ENCODE results near the gene AJUBA.

Gene AJUBA

GRCh38 chr14:22980672-22981089, 1.7 kb downstream of the AJUBA start:
- Histone ChIP-seq H3K4me1 (peaks cover 8 to 62% (median 45%) of the 10 kb centered on the region in 4 donors), H3K27ac (peak overlapping the region; percentile 84 to 87)
- intact Hi-C loops (cut with DNase I; ENCODE audit: low total_unique reads) = loop anchor here (5.0 kb wide), 1 partner anchor 138 kb away; no protein-coding TSS in a partner anchor

GRCh38 chr14:22979748-22980392, 2.5 kb downstream of the AJUBA start:
- TF ChIP-seq CTCF (IDR thresholded peaks at IDR 0.05) = no peak
- Histone ChIP-seq H3K27me3 (no peaks in the 10 kb centered on the region), H3K9me3 (no peaks in the 10 kb centered on the region), H3K27ac (peak overlapping the region; percentile 84 to 87), H3K36me3 (no peaks in the 10 kb centered on the region), H3K4me1 (peaks cover 8 to 62% (median 45%) of the 10 kb centered on the region in 4 donors), H3K4me3 (peak overlapping the region; percentile 61 to 93)
- intact Hi-C loops (cut with DNase I; ENCODE audit: low total_unique reads) = loop anchor here (5.0 kb wide), 1 partner anchor 138 kb away; no protein-coding TSS in a partner anchor
- no peak for DNase-seq

More at GRCh38 chr14:22980672-22981089, 1.7 kb downstream of the AJUBA start:
- H3K9me3 ChIP-seq = no peaks in the 10 kb centered on the region
- peak overlapping the region; percentile 61 to 93 for H3K4me3 ChIP-seq
- H3K36me3 ChIP-seq = no peaks in the 10 kb centered on the region
- peak in 1 of 2 donors; percentile 73 for DNase-seq
- no peaks in the 10 kb centered on the region for H3K27me3 ChIP-seq
- no peak for TF ChIP-seq CTCF (IDR thresholded peaks at IDR 0.05)

- Histone ChIP-seq H3K9me3 (no peaks in the 10 kb centered on the region), H3K4me3 (no peak overlapping the region), H3K27me3 (no peaks in the 10 kb centered on the region), H3K4me1 (peaks cover 8 to 62% (median 48%) of the 10 kb centered on the region in 4 donors), H3K36me3 (peaks cover 0 to 7% (median 0%) of the 10 kb centered on the region in 3 donors), H3K27ac (peak overlapping the region; percentile 84 to 87)
- intact Hi-C loops (cut with DNase I; ENCODE audit: low total_unique reads) = no loop called here
- DNase-seq = no peak
- TF ChIP-seq CTCF (IDR thresholded peaks at IDR 0.05) = no peak
Measured at GRCh38 chr14:22978981-22979671, 3.2 kb downstream of the AJUBA start.

- no peak for DNase-seq
- Histone ChIP-seq H3K36me3 (peaks cover 0 to 13% (median 0%) of the 10 kb centered on the region in 3 donors), H3K27ac (peak overlapping the region; percentile 84 to 87), H3K4me3 (no peak overlapping the region), H3K4me1 (peaks cover 8 to 63% (median 46%) of the 10 kb centered on the region in 4 donors), H3K27me3 (no peaks in the 10 kb centered on the region), H3K9me3 (no peaks in the 10 kb centered on the region)
- no peak for TF ChIP-seq CTCF (IDR thresholded peaks at IDR 0.05)
- intact Hi-C loops (cut with DNase I; ENCODE audit: low total_unique reads) = no loop called here
Measured at GRCh38 chr14:22978487-22978837, 3.9 kb downstream of the AJUBA start.

GRCh38 chr14:22977684-22978486, 4.5 kb downstream of the AJUBA start:
- Histone ChIP-seq H3K4me3 (no peak overlapping the region), H3K27me3 (no peaks in the 10 kb centered on the region), H3K4me1 (peaks cover 8 to 57% (median 41%) of the 10 kb centered on the region in 4 donors), H3K27ac (peak overlapping the region; percentile 84 to 87), H3K36me3 (peaks cover 0 to 19% (median 6%) of the 10 kb centered on the region in 3 donors), H3K9me3 (no peaks in the 10 kb centered on the region)
- DNase-seq = peak in 1 of 2 donors; percentile 76
- no peak for TF ChIP-seq CTCF (IDR thresholded peaks at IDR 0.05)
- intact Hi-C loops (cut with DNase I; ENCODE audit: low total_unique reads) = no loop called here

Measured in tibial artery (tissue), 4 donors.